ENCODE measurements around the gene SNAPIN. TPM values are rescaled to one million over a fixed set of nuclear protein-coding genes. Genes with fewer than 3 reads are reported as not detected.
A peak's percentile ranks its signal among the peaks of the same experiment; 100 is the strongest.

The SNAPIN gene
- total RNA-seq (2021) (23.4 to 29.9 TPM (median 26.7 TPM) in 3 replicates), Bru-seq, nascent RNA (percentile 82 among the genes with signal in this experiment)
- long read RNA-seq, experiment 1, transcript SNAPIN-202 (3 exons, 922 nt): minor isoform, 5 of 93 reads
- long read RNA-seq, experiment 1, transcript SNAPIN-201 (4 exons, 1,030 nt): major isoform, 82 of 93 reads
- long read RNA-seq, experiment 1, partial matches to known transcripts: 0 of 93 reads
- long read RNA-seq, experiment 1, other reads (novel, unspliced or antisense): 2 of 93 reads
- long read RNA-seq, experiment 2, transcript SNAPIN-201 (4 exons, 1,030 nt): major isoform, 29 of 43 reads
- long read RNA-seq, experiment 2, partial matches to known transcripts: 0 of 43 reads
- long read RNA-seq, experiment 2, other reads (novel, unspliced or antisense): 8 of 43 reads
- long read RNA-seq, experiment 3, transcript SNAPIN-201 (4 exons, 1,030 nt): major isoform, 67 of 77 reads
- long read RNA-seq, experiment 3, partial matches to known transcripts: 0 of 77 reads
- long read RNA-seq, experiment 3, other reads (novel, unspliced or antisense): 5 of 77 reads

DNA sequence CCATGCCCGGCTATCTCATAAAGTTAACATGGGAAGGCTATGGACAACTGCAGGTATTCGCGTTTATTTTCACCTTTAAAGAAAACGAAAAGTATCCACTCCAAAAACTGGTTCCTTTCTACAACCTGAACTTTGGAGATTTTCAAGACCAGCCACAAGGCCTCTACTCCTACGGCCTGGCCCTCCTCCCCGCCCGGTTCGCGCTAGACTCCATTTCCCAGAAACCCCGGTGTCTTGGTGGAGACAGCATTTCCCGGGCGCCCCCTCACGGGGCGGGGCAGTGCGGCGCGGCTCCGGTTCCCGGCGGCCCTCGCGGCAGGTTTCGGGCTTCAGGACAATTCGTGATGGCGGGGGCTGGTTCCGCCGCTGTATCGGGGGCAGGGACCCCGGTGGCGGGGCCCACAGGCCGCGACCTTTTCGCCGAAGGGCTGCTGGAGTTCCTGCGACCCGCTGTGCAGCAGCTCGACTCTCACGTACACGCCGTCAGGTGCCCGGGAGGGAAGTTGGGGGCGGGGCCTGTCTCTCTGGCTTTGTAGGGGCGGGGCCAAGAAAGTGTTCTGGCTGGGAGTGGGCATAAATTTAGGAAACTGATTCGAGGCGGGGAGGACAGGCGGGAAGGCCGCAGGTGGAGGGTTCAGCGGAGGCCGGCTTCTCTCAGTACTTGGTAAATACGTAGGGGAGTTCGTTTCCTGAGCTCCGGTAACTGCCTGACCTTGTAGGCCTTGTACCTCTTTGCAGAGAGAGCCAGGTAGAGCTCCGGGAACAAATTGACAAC lies at the start of gene SNAPIN:
SNAPIN (plus strand) TSS at position 304 of the 775 bp plus-strand sequence; CDS start at position 345, 41 bp downstream.
- H3K4me3 Mint-ChIP-seq: peak within 1 kb of the TSS; percentile 92
- DNase-seq (ENCODE audit: low spot score): peak; percentile 92
- peaks cover 8% of the 10 kb centered on the region for H3K4me1 Mint-ChIP-seq
- no peaks in the 10 kb centered on the region for H3K9me3 Mint-ChIP-seq
- ChIA-PET CTCF (interaction anchor here (0.6 to 1.4 kb wide), 5 partner anchors 31 to 310 kb away, joined by 3 to 6 read pairs (median 5); partner anchors contain the start of genes PGLYRP4 and S100A13), POLR2A (interaction anchor here (0.6 to 2.4 kb wide), 3 partner anchors 9 to 25 kb away, joined by 3 to 11 read pairs (median 3); partner anchors contain the start of gene CHTOP)
- peak within 1 kb of the TSS; percentile 88 for H3K27ac Mint-ChIP-seq
- peaks cover 2% of the 10 kb centered on the region; the same call in 1 of the 2 replicates for H3K27me3 Mint-ChIP-seq (ENCODE audit: low read depth)
- H3K36me3 Mint-ChIP-seq: peaks cover 34% of the 10 kb centered on the region
- ATAC-seq: peak; percentile 94
- TF ChIP-seq ERG (CRISPR knock-in tag; IDR thresholded peaks at IDR 0.05) (no peak), ATF2 (CRISPR knock-in tag; IDR thresholded peaks at IDR 0.05; ENCODE audit: borderline replicate concordance, low read depth) (no peak), E2F5 (CRISPR knock-in tag; IDR thresholded peaks at IDR 0.05) (peak; percentile 84), EMX1 (CRISPR knock-in tag; IDR thresholded peaks at IDR 0.05) (no peak), JUN (CRISPR knock-in tag; IDR thresholded peaks at IDR 0.05) (no peak), CBFB (CRISPR knock-in tag; IDR thresholded peaks at IDR 0.05; ENCODE audit: low read depth) (no peak), USF2 (CRISPR knock-in tag; IDR thresholded peaks at IDR 0.05) (peak; percentile 38; the same call in 1 of the 2 replicates), NR3C1 (CRISPR knock-in tag; conservative IDR thresholded peaks at IDR 0.05; ENCODE audit: low read depth) (no peak), USF1 (CRISPR knock-in tag; IDR thresholded peaks at IDR 0.05) (no peak; the same call in 1 of the 2 replicates), FOXP4 (CRISPR knock-in tag; IDR thresholded peaks at IDR 0.05) (no peak), JAZF1 (CRISPR knock-in tag; IDR thresholded peaks at IDR 0.05) (no peak), OVOL2 (CRISPR knock-in tag; IDR thresholded peaks at IDR 0.05; ENCODE audit: borderline replicate concordance) (no peak), GTF2I (CRISPR knock-in tag; conservative IDR thresholded peaks at IDR 0.05) (no peak), KAT7 (CRISPR knock-in tag; IDR thresholded peaks at IDR 0.05; ENCODE audit: borderline replicate concordance) (no peak), ZNF512 (CRISPR knock-in tag; IDR thresholded peaks at IDR 0.05; ENCODE audit: borderline replicate concordance) (no peak), TP53 (CRISPR knock-in tag; IDR thresholded peaks at IDR 0.05) (no peak), NFYB (CRISPR knock-in tag; conservative IDR thresholded peaks at IDR 0.05; ENCODE audit: low read depth) (no peak), NFE2L1 (CRISPR knock-in tag; IDR thresholded peaks at IDR 0.05) (no peak), TCF7 (CRISPR knock-in tag; IDR thresholded peaks at IDR 0.05; ENCODE audit: low read depth) (no peak), NR1H2 (CRISPR knock-in tag; IDR thresholded peaks at IDR 0.05) (no peak)
- TF ChIP-seq, protein P1, sequence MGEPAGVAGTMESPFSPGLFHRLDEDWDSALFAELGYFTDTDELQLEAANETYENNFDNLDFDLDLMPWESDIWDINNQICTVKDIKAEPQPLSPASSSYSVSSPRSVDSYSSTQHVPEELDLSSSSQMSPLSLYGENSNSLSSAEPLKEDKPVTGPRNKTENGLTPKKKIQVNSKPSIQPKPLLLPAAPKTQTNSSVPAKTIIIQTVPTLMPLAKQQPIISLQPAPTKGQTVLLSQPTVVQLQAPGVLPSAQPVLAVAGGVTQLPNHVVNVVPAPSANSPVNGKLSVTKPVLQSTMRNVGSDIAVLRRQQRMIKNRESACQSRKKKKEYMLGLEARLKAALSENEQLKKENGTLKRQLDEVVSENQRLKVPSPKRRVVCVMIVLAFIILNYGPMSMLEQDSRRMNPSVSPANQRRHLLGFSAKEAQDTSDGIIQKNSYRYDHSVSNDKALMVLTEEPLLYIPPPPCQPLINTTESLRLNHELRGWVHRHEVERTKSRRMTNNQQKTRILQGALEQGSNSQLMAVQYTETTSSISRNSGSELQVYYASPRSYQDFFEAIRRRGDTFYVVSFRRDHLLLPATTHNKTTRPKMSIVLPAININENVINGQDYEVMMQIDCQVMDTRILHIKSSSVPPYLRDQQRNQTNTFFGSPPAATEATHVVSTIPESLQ (CRISPR knock-in tag; IDR thresholded peaks at IDR 0.05): no peak
- TF ChIP-seq, protein P2, sequence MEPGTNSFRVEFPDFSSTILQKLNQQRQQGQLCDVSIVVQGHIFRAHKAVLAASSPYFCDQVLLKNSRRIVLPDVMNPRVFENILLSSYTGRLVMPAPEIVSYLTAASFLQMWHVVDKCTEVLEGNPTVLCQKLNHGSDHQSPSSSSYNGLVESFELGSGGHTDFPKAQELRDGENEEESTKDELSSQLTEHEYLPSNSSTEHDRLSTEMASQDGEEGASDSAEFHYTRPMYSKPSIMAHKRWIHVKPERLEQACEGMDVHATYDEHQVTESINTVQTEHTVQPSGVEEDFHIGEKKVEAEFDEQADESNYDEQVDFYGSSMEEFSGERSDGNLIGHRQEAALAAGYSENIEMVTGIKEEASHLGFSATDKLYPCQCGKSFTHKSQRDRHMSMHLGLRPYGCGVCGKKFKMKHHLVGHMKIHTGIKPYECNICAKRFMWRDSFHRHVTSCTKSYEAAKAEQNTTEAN (CRISPR knock-in tag; IDR thresholded peaks at IDR 0.05): no peak

Measured in WTC11 (cell line).